Astrocyte of the cerebellum (primary cell): ENCODE data around the gene BAIAP2L1.

Experiments
- DNase-seq: peaks from one replicate; pipeline ENCODE4 v3.0.0-alpha.2; 2011; ENCODE audit warnings: low read depth
- H3K4me3 ChIP-seq: 2 replicates; pipeline ENCODE4 v1.5.1; 2011; ENCODE audit warnings: mild to moderate bottlenecking, low read depth, low read length, moderate library complexity
- CTCF ChIP-seq: IDR thresholded peaks from 2 replicates; pipeline ENCODE4 v1.5.1; 2012; ENCODE audit warnings: low read length, low read depth, moderate library complexity, mild to moderate bottlenecking; ENCODE audit errors: missing control alignments
- in situ Hi-C: cut with HindIII; loops from 2 replicates; pipeline ENCODE4 v1.10.0; 2017; ENCODE audit warnings: low sequenced_read_pairs

The BAIAP2L1 gene

DNA sequence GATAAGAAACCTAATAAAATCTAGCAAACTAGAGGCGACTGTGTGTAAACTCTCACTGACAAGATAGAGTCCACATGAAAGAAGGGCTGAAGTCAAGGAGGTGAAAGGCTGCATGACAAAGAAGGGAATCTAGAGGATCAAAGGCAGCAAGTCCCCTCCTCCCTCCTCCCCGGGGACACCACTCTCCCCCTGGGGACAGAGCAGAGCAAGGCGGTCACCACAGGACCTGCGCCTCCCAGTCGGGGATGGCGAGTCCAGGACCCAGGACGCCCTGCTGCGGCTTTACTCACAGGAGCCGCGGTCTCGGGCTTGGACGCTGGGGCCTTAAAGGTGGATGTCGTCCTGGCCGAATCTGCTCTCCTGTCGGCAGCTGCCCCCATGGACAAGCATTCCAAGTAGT, 97.0 kb downstream of the BAIAP2L1 start:
- no peak for TF ChIP-seq CTCF
- H3K4me3 ChIP-seq = no peak overlapping the region
- in situ Hi-C loops = no loop called here
- no peak for DNase-seq

DNA sequence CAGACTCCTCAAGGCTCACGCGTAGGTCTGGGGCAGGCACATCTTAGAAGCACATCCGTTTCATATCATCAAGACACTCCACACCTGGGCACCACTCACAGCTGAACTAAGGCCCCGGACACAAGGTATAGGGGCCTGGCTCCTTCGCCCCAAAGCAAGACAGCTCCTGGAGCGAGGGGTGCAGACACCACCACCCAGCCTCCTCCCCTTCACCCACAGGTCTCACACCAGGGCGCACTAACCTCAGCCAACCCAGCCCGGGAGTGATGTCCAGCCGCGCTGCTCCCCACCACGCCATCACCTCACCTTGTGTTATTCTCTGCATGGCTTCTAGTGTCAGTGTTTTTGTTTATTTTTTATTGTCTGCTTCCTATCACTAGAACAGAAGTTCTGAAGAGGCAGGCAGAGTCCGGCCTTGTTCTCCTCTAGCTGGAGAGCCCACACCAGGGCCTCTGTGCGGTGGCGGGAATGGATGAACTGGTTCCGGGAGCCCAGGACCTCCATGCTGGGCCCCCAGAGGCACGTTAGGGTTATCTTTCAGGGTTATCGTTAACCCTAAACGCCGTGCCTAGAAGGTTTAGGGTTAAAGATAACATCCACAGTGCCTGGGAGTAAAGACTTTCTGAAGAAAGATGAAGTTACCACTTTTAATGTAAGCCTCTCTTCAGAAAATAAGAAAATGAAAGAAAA, 97.6 kb downstream of the BAIAP2L1 start:
- no peak for DNase-seq
- no peak overlapping the region for H3K4me3 ChIP-seq
- TF ChIP-seq CTCF = no peak
- in situ Hi-C loops = no loop called here

GRCh38 chr7:98301693-98302470, 99.0 kb downstream of the BAIAP2L1 start:
- no peak for DNase-seq
- H3K4me3 ChIP-seq = no peak overlapping the region
- in situ Hi-C loops = no loop called here
- TF ChIP-seq CTCF = no peak

DNA sequence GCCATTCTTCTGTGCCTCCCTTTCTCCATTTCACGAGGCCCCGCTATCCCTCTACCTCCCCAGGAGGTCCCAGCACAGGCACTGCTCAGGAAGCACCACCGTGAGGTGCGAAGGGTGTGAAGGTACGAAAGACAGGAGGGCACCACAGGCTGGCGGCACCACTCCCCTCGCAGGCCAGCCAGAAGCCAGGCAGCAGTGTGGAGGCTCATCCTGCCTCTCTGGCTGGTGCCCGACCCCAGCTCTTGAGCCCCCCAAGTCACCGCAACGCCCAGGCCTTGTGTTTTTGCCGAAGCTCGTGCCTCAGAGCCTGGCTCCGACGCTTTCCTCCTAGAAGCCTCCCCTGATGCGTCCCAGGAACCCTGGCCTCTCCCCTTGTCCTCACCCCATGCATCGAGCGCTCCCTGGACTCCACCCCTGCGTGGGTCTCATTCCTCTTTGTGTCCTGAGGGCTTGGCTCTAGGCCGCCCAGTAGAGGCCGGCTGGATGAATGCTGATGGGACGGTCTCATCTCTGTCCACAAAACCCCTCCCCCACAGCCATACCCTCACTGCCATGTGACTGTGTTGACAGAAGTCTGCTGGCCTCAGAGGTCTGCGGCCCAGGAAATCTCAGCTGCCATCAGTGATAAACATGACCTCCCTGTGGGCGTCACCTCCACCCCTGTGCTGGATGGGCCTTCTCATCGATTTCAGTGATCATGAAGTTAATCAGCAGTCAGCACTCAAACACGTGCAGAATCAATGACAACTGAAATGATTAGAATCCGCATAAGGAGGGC, 100.1 kb downstream of the BAIAP2L1 start:
- TF ChIP-seq CTCF = no peak
- no peak overlapping the region for H3K4me3 ChIP-seq
- no peak for DNase-seq
- in situ Hi-C loops = no loop called here

GRCh38 chr7:98297626-98298286, 103.1 kb downstream of the BAIAP2L1 start:
- TF ChIP-seq CTCF = peak; percentile 20
- in situ Hi-C loops = no loop called here
- no peak overlapping the region for H3K4me3 ChIP-seq
- no peak for DNase-seq

DNA sequence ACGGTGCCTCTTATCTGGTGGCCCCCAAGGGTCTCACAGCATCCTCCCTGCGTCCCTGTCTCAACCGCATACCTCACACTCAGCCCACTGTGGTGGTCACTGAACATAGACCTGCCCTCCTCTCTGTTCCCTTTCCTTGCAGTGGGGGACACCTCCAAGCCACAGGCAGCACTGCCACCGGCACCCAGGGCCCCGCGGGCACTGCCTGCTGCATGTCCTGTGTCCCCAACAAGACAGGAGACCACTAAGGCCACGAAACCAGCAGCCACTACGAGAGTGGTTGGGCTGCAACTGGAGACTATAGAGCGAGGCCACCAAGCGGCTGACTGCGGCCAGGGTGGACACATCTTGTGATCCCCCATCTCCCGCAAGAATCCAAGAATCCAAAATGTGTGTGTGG, 104.1 kb downstream of the BAIAP2L1 start:
- no peak overlapping the region for H3K4me3 ChIP-seq
- in situ Hi-C loops = no loop called here
- TF ChIP-seq CTCF = no peak
- no peak for DNase-seq
